Right lobe of liver (tissue), 4 donors: ENCODE data around the gene FBXO3.

Experiments
- POLR2A ChIP-seq: fragments of 450-650 bp; IDR thresholded peaks from one replicate; pipeline ENCODE4 v1.6.1; 2017; ENCODE audit warnings: antibody characterized with exemption, mild to moderate bottlenecking
- TF ChIP-seq, protein P1 (sequence below), 4 donors: fragments of 200-600 bp in 3 of 4; fragments of 450-650 bp in 1 of 4; IDR thresholded peaks; one replicate each; pipeline versions ENCODE4 v1.5.1 to v1.8.0; 2016 to 2022; ENCODE audit warnings: antibody characterized with exemption in 4 of 4, mild to moderate bottlenecking in 2 of 4
- donor health status: DM: no; HTN: no; CAD: no.
- donor health status: DM: no; HTN: no; CAD: no.
- donor health status: DM: no; HTN: yes; CAD: no.

DNA sequence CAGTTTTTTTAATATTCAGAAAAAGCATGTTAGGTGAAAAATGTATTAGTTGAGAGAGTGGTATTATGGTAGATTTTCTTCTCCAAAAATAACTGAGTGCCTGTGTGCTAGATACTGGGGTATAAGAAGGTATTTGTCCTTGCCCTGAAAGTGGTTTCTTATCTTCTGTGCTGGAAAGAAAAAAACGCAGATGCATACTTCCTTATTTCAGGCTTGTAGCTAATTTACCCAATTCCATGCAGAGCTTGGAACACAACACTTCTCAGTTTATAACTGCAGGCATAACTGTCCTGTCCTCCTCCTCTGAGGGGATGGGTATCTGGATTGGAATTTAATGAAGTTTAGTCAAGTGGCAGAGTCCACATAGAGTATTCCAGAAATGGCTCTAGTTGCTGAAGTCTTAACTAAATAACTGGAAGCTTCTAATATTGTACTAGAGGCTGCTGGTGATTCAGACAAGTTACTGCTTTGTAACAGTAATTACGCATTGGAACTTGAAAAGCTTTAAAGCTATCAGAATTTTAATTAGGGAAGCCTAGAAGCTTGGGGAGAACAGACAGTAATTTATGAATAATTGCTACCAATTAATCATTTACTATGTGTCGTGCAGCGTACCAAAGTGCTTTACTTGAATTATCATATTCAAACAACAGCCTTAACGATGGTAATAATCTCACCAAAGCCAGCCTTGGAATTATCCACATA is 61.0 kb downstream of the FBXO3 start:
- TF ChIP-seq, protein P1, sequence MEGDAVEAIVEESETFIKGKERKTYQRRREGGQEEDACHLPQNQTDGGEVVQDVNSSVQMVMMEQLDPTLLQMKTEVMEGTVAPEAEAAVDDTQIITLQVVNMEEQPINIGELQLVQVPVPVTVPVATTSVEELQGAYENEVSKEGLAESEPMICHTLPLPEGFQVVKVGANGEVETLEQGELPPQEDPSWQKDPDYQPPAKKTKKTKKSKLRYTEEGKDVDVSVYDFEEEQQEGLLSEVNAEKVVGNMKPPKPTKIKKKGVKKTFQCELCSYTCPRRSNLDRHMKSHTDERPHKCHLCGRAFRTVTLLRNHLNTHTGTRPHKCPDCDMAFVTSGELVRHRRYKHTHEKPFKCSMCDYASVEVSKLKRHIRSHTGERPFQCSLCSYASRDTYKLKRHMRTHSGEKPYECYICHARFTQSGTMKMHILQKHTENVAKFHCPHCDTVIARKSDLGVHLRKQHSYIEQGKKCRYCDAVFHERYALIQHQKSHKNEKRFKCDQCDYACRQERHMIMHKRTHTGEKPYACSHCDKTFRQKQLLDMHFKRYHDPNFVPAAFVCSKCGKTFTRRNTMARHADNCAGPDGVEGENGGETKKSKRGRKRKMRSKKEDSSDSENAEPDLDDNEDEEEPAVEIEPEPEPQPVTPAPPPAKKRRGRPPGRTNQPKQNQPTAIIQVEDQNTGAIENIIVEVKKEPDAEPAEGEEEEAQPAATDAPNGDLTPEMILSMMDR (IDR thresholded peaks at IDR 0.05), result no peak
- no peak for TF ChIP-seq POLR2A
